HepG2 (cell line): ENCODE data around the gene AP2S1. TPM values are rescaled to one million over a fixed set of nuclear protein-coding genes. Genes with fewer than 3 reads are reported as not detected.

Experiments used
- ARNTL ChIP-seq: sonication (generic); formaldehyde crosslinking; IDR thresholded peaks from 2 replicates; pipeline ENCODE4 v1.4.0; 2020; ENCODE audit warnings: mild to moderate bottlenecking, missing genetic modification reagents
- CC2D1A ChIP-seq: sonication (generic); formaldehyde crosslinking; IDR thresholded peaks from 2 replicates; pipeline ENCODE4 v1.8.1; 2023; ENCODE audit warnings: mild to moderate bottlenecking, missing genetic modification reagents
- DPF2 ChIP-seq: sonication (generic); formaldehyde crosslinking; IDR thresholded peaks from 2 replicates; pipeline ENCODE4 v1.4.0; 2020; ENCODE audit warnings: mild to moderate bottlenecking, low read depth, missing genetic modification reagents, borderline replicate concordance
- DZIP1 ChIP-seq: sonication (generic); formaldehyde crosslinking; IDR thresholded peaks from 2 replicates; pipeline ENCODE4 v1.5.0; 2020; ENCODE audit warnings: mild to moderate bottlenecking, missing genetic modification reagents
- GPBP1L1 ChIP-seq: sonication (generic); formaldehyde crosslinking; IDR thresholded peaks from 2 replicates; pipeline ENCODE4 v1.5.0; 2020; ENCODE audit warnings: mild to moderate bottlenecking, missing genetic modification reagents
- HMG20B ChIP-seq: conservative IDR thresholded peaks from 2 replicates; pipeline ENCODE4 v1.6.1; 2016; ENCODE audit warnings: missing genetic modification reagents, missing compliant biosample characterization
- KDM2A ChIP-seq: sonication (generic); formaldehyde crosslinking; IDR thresholded peaks from 2 replicates; pipeline ENCODE4 v1.4.0; 2020; ENCODE audit warnings: low read depth, missing genetic modification reagents, borderline replicate concordance
- REL ChIP-seq: sonication (generic); formaldehyde crosslinking; conservative IDR thresholded peaks from 2 replicates; pipeline ENCODE4 v1.8.0; 2022; ENCODE audit warnings: mild to moderate bottlenecking, missing genetic modification reagents, moderate library complexity
- ZNF274 ChIP-seq: sonication (generic); formaldehyde crosslinking; IDR thresholded peaks from 2 replicates; pipeline ENCODE4 v1.5.1; 2020; ENCODE audit warnings: mild to moderate bottlenecking, missing genetic modification reagents
- ZNF546 ChIP-seq: sonication (generic); formaldehyde crosslinking; conservative IDR thresholded peaks from 2 replicates; pipeline ENCODE4 v1.8.1; 2023; ENCODE audit warnings: mild to moderate bottlenecking, missing genetic modification reagents
- ZNF598 ChIP-seq: sonication (generic); formaldehyde crosslinking; IDR thresholded peaks from 2 replicates; pipeline ENCODE4 v1.5.1; 2020; ENCODE audit warnings: mild to moderate bottlenecking, missing genetic modification reagents, borderline replicate concordance
- polyA plus RNA-seq, 8 experiments: library from polyadenylated mRNA; depleted of rRNA in 3 of 8; stranded (reverse) in 7 of 8; unstranded in 1 of 8; fragments of >200 nt; fragmentation: Illumina TruSeq in 4 of 8; extraction: Trizol in 4 of 8; gene quantifications; 2 replicates each; pipeline versions ENCODE4 v1.2.1 to v1.2.3, GENCODE V29; 2011 to 2016; ENCODE audit warnings: low read depth in 4 of 8, missing spikeins in 1 of 8, mixed read lengths in 1 of 8; ENCODE audit not compliant: insufficient read depth in 1 of 8
- total RNA-seq, 5 experiments: library from RNA; depleted of rRNA; stranded (reverse); fragments of >200 nt; fragmentation: Illumina TruSeq; extraction: Trizol; gene quantifications; 2 replicates each; pipeline ENCODE4 v1.2.3, GENCODE V29; 2016; ENCODE audit warnings: low read depth in 1 of 5

AP2S1 gene
- total and polyA plus RNA-seq, 2 of the 13 experiments (the other 11 are each of a cell fraction or from before 2014, with no cell fraction given) = 45.2 to 86.1 TPM

- TF ChIP-seq DZIP1 (no peak), KDM2A (CRISPR knock-in tag) (no peak), CC2D1A (CRISPR knock-in tag) (no peak), REL (CRISPR knock-in tag) (no peak), ZNF546 (no peak), ZNF274 (no peak), GPBP1L1 (CRISPR knock-in tag) (no peak), HMG20B (peak; percentile 44; the same call in 1 of the 2 replicates), ZNF598 (CRISPR knock-in tag) (no peak), ARNTL (0 out of 2 replicates have a peak, but pooled peaks have one; percentile 57), DPF2 (CRISPR knock-in tag) (peak; percentile 93; the same call in 1 of the 2 replicates)
- TF ChIP-seq, all 625 proteins: peak for 206
Measured at GRCh38 chr19:46890423-46891170, 40.0 kb upstream of the AP2S1 start (continued).
